GM23338 (cell line): ENCODE measurements around the gene SLC39A11. TPM values are rescaled to one million over a fixed set of nuclear protein-coding genes. Genes with fewer than 3 reads are reported as not detected.

Experiments
- ATAC-seq: fragments of 200-7000 bp; cut with Tn5 transposase; 3 replicates; pipeline ENCODE4 v1.9.1; 2020
- DNase-seq: peaks from one replicate; pipeline ENCODE4 v3.0.0-alpha.2; 2015; ENCODE audit warnings: low spot score
- H2AFZ ChIP-seq: fragments of 200-600 bp; sonication (generic); 2 replicates; pipeline ENCODE4 v1.8.0; 2016; ENCODE audit warnings: antibody characterized with exemption, mild to moderate bottlenecking, moderate library complexity
- H3F3A ChIP-seq: fragments of 200-600 bp; sonication (generic); replicated peaks from 2 replicates; pipeline ENCODE4 v1.8.0; 2017; ENCODE audit warnings: antibody characterized with exemption, mixed run types, low read depth
- H3K27ac ChIP-seq: fragments of 200-600 bp; sonication (generic); 2 replicates; pipeline ENCODE4 v1.6.1; 2016; ENCODE audit warnings: low read depth
- H3K27me3 ChIP-seq: fragments of 200-600 bp; sonication (generic); 2 replicates; pipeline ENCODE4 v1.8.0; 2016; ENCODE audit warnings: mild to moderate bottlenecking, mixed run types, moderate library complexity; ENCODE audit not compliant: insufficient read depth
- H3K36me3 ChIP-seq: fragments of 200-600 bp; sonication (generic); 2 replicates; pipeline ENCODE4 v1.8.0; 2016; ENCODE audit warnings: mild to moderate bottlenecking; ENCODE audit not compliant: insufficient read depth
- H3K4me1 ChIP-seq: fragments of 200-600 bp; sonication (generic); 2 replicates; pipeline ENCODE4 v1.8.0; 2016; ENCODE audit warnings: mild to moderate bottlenecking, moderate library complexity; ENCODE audit not compliant: insufficient read depth
- H3K4me2 ChIP-seq: fragments of 200-600 bp; sonication (generic); 2 replicates; pipeline ENCODE4 v1.7.1; 2017; ENCODE audit warnings: mixed run types
- H3K4me3 ChIP-seq: fragments of 200-600 bp; sonication (generic); 2 replicates; pipeline ENCODE4 v1.6.1; 2016; ENCODE audit warnings: mixed run types
- H3K79me2 ChIP-seq: fragments of 200-600 bp; sonication (generic); replicated peaks from 2 replicates; pipeline ENCODE4 v1.8.0; 2017; ENCODE audit warnings: mild to moderate bottlenecking; ENCODE audit not compliant: insufficient read depth
- H3K9me2 ChIP-seq: fragments of 200-600 bp; sonication (generic); 2 replicates; pipeline ENCODE4 v1.8.0; 2017; ENCODE audit not compliant: insufficient read depth
- H4K20me1 ChIP-seq: fragments of 200-600 bp; sonication (generic); replicated peaks from 2 replicates; pipeline ENCODE4 v1.8.0; 2017; ENCODE audit warnings: mild to moderate bottlenecking; ENCODE audit not compliant: insufficient read depth
- H3K27ac Mint-ChIP-seq: 2 replicates; pipeline ENCODE4 v1.8.0; 2020; ENCODE audit warnings: inconsistent platforms, mild to moderate bottlenecking, moderate library complexity, mixed read lengths
- H3K27me3 Mint-ChIP-seq: 3 replicates; pipeline ENCODE4 v1.8.0; 2022; ENCODE audit warnings: low read depth, mild to moderate bottlenecking, moderate library complexity, mixed read lengths, inconsistent platforms; ENCODE audit not compliant: insufficient read depth, poor library complexity
- H3K36me3 Mint-ChIP-seq: 3 replicates; pipeline ENCODE4 v1.8.0; 2021; ENCODE audit warnings: low read depth, mild to moderate bottlenecking, inconsistent platforms, moderate library complexity, mixed read lengths
- H3K4me1 Mint-ChIP-seq: 3 replicates; pipeline ENCODE4 v1.8.0; 2020; ENCODE audit warnings: mild to moderate bottlenecking, inconsistent platforms, mixed read lengths
- H3K4me3 Mint-ChIP-seq: 3 replicates; pipeline ENCODE4 v1.8.0; 2021; ENCODE audit warnings: moderate library complexity, mild to moderate bottlenecking, inconsistent platforms, mixed read lengths
- H3K9me3 Mint-ChIP-seq: 3 replicates; pipeline ENCODE4 v1.8.0; 2020; ENCODE audit warnings: moderate library complexity, mild to moderate bottlenecking, inconsistent platforms, mixed read lengths
- CREB1 ChIP-seq: fragments of 250-450 bp; sonication (Bioruptor Pico); IDR thresholded peaks from 2 replicates; pipeline ENCODE4 v1.5.0; 2020; ENCODE audit warnings: low read depth, mild to moderate bottlenecking, moderate library complexity
- EZH2 ChIP-seq: fragments of 200-600 bp; sonication (generic); IDR thresholded peaks from one replicate; pipeline ENCODE4 v1.8.0; 2017; ENCODE audit warnings: antibody characterized with exemption, mild to moderate bottlenecking, low read depth; ENCODE audit not compliant: unreplicated experiment
- EZH2phosphoT487 ChIP-seq: fragments of 200-600 bp; sonication (generic); IDR thresholded peaks from one replicate; pipeline ENCODE4 v1.8.1; 2018; ENCODE audit warnings: antibody characterized with exemption; ENCODE audit not compliant: unreplicated experiment
- NANOG ChIP-seq: IDR thresholded peaks from 2 replicates; pipeline ENCODE4 v1.6.1; 2016; ENCODE audit warnings: antibody characterized with exemption, borderline replicate concordance
- POLR2AphosphoS5 ChIP-seq: IDR thresholded peaks from 2 replicates; pipeline ENCODE4 v1.6.1; 2016; ENCODE audit warnings: antibody characterized with exemption, low read depth
- STAT1 ChIP-seq: IDR thresholded peaks from one replicate; pipeline ENCODE4 v1.6.1; 2016; ENCODE audit warnings: antibody characterized with exemption; ENCODE audit not compliant: unreplicated experiment
- ZNF114 ChIP-seq: fragments of 250-450 bp; sonication (Bioruptor Pico); IDR thresholded peaks from 2 replicates; pipeline ENCODE4 v1.5.0; 2020; ENCODE audit warnings: mild to moderate bottlenecking, moderate library complexity
- ZNF331 ChIP-seq: fragments of 250-450 bp; sonication (Bioruptor Pico); IDR thresholded peaks from 2 replicates; pipeline ENCODE4 v1.5.0; 2020; ENCODE audit warnings: low read depth, mild to moderate bottlenecking, moderate library complexity
- polyA plus RNA-seq: library from polyadenylated mRNA; unstranded; fragments of >200 nt; fragmentation: Nextera tagmentation; extraction: Ambion mirVana; gene quantifications from 2 replicates; pipeline ENCODE4 v1.2.1, GENCODE V29; 2016
- total RNA-seq: library from RNA; depleted of rRNA; stranded (reverse); fragments of >200 nt; shearing (Covaris generic); gene quantifications from 2 replicates; pipeline ENCODE4 v1.2.3, GENCODE V29; 2014
- TF ChIP-seq, protein P1 (sequence below), 2 experiments: fragments of 200-600 bp in 1 of 2; sonication (generic) in 1 of 2; conservative IDR thresholded peaks; 2 replicates each; pipeline versions ENCODE4 v1.5.1 to v1.6.1; 2016 to 2017; ENCODE audit warnings: antibody characterized with exemption in 2 of 2, low read depth in 2 of 2, mild to moderate bottlenecking in 2 of 2, moderate library complexity in 1 of 2
- TF ChIP-seq, protein P2 (sequence below): IDR thresholded peaks from one replicate; pipeline ENCODE4 v1.6.1; 2018; ENCODE audit warnings: antibody characterized with exemption; ENCODE audit not compliant: unreplicated experiment
- TF ChIP-seq, protein P3 (sequence below): fragments of 250-450 bp; sonication (Bioruptor Pico); IDR thresholded peaks from 2 replicates; pipeline ENCODE4 v1.5.0; 2020; ENCODE audit warnings: mild to moderate bottlenecking, moderate library complexity
- TF ChIP-seq, protein P4 (sequence below): IDR thresholded peaks from 2 replicates; pipeline ENCODE4 v1.6.1; 2016; ENCODE audit warnings: antibody characterized with exemption

The SLC39A11 gene
- total and polyA plus RNA-seq, 2 experiments from 2014 or later: 10.8 to 18.1 TPM

DNA sequence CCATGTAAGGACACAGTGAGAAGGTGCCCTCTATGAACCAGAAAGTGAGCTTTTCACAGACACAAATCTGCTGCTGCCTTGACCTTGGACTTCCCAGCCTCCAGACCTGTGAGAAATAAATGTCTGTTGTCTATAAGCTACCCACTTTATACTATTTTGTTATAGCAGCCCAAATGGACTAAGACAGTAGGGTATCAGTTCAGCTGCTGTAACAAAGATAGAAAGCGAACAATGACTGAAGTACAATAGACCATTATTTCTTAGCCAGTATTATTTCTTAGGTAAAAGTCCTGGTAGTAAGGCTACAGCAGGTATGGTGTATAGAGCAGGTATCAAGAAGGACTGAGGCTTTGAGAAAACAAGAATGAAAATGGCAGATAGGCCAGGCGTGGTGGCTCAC lies 117.0 kb downstream of the SLC39A11 start:
- peaks cover 7% of the 10 kb centered on the region for H3K27me3 Mint-ChIP-seq
- H3F3A ChIP-seq: no peaks in the 10 kb centered on the region
- H3K4me3 Mint-ChIP-seq: no peak overlapping the region
- H3K79me2 ChIP-seq: no peaks in the 10 kb centered on the region
- H3K27ac Mint-ChIP-seq: no peak overlapping the region
- no peaks in the 10 kb centered on the region for H4K20me1 ChIP-seq
- H3K9me3 Mint-ChIP-seq: peaks cover 5% of the 10 kb centered on the region; the same call in 1 of the 3 replicates
- TF ChIP-seq EZH2 (no peak), STAT1 (no peak), CREB1 (CRISPR knock-in tag) (no peak), EZH2phosphoT487 (no peak), ZNF331 (no peak), NANOG (no peak), POLR2AphosphoS5 (no peak), ZNF114 (no peak)
- TF ChIP-seq, protein P1, sequence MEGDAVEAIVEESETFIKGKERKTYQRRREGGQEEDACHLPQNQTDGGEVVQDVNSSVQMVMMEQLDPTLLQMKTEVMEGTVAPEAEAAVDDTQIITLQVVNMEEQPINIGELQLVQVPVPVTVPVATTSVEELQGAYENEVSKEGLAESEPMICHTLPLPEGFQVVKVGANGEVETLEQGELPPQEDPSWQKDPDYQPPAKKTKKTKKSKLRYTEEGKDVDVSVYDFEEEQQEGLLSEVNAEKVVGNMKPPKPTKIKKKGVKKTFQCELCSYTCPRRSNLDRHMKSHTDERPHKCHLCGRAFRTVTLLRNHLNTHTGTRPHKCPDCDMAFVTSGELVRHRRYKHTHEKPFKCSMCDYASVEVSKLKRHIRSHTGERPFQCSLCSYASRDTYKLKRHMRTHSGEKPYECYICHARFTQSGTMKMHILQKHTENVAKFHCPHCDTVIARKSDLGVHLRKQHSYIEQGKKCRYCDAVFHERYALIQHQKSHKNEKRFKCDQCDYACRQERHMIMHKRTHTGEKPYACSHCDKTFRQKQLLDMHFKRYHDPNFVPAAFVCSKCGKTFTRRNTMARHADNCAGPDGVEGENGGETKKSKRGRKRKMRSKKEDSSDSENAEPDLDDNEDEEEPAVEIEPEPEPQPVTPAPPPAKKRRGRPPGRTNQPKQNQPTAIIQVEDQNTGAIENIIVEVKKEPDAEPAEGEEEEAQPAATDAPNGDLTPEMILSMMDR (conservative IDR thresholded peaks at IDR 0.05; ENCODE audit: low read depth in 2 of 2): no peak
- TF ChIP-seq, protein P2, sequence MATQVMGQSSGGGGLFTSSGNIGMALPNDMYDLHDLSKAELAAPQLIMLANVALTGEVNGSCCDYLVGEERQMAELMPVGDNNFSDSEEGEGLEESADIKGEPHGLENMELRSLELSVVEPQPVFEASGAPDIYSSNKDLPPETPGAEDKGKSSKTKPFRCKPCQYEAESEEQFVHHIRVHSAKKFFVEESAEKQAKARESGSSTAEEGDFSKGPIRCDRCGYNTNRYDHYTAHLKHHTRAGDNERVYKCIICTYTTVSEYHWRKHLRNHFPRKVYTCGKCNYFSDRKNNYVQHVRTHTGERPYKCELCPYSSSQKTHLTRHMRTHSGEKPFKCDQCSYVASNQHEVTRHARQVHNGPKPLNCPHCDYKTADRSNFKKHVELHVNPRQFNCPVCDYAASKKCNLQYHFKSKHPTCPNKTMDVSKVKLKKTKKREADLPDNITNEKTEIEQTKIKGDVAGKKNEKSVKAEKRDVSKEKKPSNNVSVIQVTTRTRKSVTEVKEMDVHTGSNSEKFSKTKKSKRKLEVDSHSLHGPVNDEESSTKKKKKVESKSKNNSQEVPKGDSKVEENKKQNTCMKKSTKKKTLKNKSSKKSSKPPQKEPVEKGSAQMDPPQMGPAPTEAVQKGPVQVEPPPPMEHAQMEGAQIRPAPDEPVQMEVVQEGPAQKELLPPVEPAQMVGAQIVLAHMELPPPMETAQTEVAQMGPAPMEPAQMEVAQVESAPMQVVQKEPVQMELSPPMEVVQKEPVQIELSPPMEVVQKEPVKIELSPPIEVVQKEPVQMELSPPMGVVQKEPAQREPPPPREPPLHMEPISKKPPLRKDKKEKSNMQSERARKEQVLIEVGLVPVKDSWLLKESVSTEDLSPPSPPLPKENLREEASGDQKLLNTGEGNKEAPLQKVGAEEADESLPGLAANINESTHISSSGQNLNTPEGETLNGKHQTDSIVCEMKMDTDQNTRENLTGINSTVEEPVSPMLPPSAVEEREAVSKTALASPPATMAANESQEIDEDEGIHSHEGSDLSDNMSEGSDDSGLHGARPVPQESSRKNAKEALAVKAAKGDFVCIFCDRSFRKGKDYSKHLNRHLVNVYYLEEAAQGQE: no peak
- TF ChIP-seq, protein P3, sequence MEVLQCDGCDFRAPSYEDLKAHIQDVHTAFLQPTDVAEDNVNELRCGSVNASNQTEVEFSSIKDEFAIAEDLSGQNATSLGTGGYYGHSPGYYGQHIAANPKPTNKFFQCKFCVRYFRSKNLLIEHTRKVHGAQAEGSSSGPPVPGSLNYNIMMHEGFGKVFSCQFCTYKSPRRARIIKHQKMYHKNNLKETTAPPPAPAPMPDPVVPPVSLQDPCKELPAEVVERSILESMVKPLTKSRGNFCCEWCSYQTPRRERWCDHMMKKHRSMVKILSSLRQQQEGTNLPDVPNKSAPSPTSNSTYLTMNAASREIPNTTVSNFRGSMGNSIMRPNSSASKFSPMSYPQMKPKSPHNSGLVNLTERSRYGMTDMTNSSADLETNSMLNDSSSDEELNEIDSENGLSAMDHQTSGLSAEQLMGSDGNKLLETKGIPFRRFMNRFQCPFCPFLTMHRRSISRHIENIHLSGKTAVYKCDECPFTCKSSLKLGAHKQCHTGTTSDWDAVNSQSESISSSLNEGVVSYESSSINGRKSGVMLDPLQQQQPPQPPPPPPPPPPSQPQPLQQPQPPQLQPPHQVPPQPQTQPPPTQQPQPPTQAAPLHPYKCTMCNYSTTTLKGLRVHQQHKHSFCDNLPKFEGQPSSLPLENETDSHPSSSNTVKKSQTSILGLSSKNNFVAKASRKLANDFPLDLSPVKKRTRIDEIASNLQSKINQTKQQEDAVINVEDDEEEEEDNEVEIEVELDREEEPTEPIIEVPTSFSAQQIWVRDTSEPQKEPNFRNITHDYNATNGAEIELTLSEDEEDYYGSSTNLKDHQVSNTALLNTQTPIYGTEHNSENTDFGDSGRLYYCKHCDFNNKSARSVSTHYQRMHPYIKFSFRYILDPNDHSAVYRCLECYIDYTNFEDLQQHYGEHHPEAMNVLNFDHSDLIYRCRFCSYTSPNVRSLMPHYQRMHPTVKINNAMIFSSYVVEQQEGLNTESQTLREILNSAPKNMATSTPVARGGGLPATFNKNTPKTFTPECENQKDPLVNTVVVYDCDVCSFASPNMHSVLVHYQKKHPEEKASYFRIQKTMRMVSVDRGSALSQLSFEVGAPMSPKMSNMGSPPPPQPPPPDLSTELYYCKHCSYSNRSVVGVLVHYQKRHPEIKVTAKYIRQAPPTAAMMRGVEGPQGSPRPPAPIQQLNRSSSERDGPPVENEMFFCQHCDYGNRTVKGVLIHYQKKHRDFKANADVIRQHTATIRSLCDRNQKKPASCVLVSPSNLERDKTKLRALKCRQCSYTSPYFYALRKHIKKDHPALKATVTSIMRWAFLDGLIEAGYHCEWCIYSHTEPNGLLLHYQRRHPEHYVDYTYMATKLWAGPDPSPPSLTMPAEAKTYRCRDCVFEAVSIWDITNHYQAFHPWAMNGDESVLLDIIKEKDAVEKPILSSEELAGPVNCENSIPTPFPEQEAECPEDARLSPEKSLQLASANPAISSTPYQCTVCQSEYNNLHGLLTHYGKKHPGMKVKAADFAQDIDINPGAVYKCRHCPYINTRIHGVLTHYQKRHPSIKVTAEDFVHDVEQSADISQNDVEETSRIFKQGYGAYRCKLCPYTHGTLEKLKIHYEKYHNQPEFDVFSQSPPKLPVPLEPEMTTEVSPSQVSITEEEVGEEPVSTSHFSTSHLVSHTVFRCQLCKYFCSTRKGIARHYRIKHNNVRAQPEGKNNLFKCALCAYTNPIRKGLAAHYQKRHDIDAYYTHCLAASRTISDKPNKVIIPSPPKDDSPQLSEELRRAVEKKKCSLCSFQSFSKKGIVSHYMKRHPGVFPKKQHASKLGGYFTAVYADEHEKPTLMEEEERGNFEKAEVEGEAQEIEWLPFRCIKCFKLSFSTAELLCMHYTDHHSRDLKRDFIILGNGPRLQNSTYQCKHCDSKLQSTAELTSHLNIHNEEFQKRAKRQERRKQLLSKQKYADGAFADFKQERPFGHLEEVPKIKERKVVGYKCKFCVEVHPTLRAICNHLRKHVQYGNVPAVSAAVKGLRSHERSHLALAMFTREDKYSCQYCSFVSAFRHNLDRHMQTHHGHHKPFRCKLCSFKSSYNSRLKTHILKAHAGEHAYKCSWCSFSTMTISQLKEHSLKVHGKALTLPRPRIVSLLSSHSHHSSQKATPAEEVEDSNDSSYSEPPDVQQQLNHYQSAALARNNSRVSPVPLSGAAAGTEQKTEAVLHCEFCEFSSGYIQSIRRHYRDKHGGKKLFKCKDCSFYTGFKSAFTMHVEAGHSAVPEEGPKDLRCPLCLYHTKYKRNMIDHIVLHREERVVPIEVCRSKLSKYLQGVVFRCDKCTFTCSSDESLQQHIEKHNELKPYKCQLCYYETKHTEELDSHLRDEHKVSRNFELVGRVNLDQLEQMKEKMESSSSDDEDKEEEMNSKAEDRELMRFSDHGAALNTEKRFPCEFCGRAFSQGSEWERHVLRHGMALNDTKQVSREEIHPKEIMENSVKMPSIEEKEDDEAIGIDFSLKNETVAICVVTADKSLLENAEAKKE (CRISPR knock-in tag): no peak
- TF ChIP-seq, protein P4, sequence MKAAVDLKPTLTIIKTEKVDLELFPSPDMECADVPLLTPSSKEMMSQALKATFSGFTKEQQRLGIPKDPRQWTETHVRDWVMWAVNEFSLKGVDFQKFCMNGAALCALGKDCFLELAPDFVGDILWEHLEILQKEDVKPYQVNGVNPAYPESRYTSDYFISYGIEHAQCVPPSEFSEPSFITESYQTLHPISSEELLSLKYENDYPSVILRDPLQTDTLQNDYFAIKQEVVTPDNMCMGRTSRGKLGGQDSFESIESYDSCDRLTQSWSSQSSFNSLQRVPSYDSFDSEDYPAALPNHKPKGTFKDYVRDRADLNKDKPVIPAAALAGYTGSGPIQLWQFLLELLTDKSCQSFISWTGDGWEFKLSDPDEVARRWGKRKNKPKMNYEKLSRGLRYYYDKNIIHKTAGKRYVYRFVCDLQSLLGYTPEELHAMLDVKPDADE: no peak
- ATAC-seq (no peak), DNase-seq (no peak)
- H2AFZ ChIP-seq: no peak overlapping the region
- no peak overlapping the region for H3K27ac ChIP-seq
- peaks cover 8% of the 10 kb centered on the region; the same call in 1 of the 2 replicates for H3K4me1 ChIP-seq
- peaks cover 27% of the 10 kb centered on the region for H3K4me1 Mint-ChIP-seq
- H3K4me2 ChIP-seq: no peak overlapping the region
- H3K9me2 ChIP-seq: no peaks in the 10 kb centered on the region
- H3K27me3 ChIP-seq: no peaks in the 10 kb centered on the region
- no peaks in the 10 kb centered on the region for H3K36me3 Mint-ChIP-seq
- no peaks in the 10 kb centered on the region for H3K36me3 ChIP-seq
- H3K4me3 ChIP-seq: no peak overlapping the region
